Fibroblast of the aortic adventitia (primary cell): ENCODE measurements around the gene DENND1A. TPM values are rescaled to one million over a fixed set of nuclear protein-coding genes. Genes with fewer than 3 reads are reported as not detected.

Experiments
- DNase-seq: peaks from one replicate; pipeline ENCODE4 v3.0.0-alpha.2; 2010; ENCODE audit warnings: low read depth
- H3K4me3 ChIP-seq: 2 replicates; pipeline ENCODE4 v1.5.1; 2011; ENCODE audit warnings: low read depth, mild to moderate bottlenecking, control low read depth, low read length, moderate library complexity
- total RNA-seq: library from RNA; depleted of rRNA; stranded (reverse); fragments of >200 nt; gene quantifications from 2 replicates; pipeline ENCODE4 v1.2.3, GENCODE V29; 2012; ENCODE audit warnings: low replicate concordance
- TF ChIP-seq, protein P1 (sequence below): IDR thresholded peaks from 2 replicates; pipeline ENCODE4 v1.5.1; 2011; ENCODE audit warnings: mild to moderate bottlenecking, low read length, control low read depth, inconsistent platforms; ENCODE audit not compliant: insufficient read depth

The DENND1A gene
- total RNA-seq, 1 donor, result 27.7 TPM

GRCh38 chr9:123957168-123957721, 27.3 kb upstream of the DENND1A start:
- DNase-seq, result no peak
- no peak overlapping the region for H3K4me3 ChIP-seq
- TF ChIP-seq, protein P1, sequence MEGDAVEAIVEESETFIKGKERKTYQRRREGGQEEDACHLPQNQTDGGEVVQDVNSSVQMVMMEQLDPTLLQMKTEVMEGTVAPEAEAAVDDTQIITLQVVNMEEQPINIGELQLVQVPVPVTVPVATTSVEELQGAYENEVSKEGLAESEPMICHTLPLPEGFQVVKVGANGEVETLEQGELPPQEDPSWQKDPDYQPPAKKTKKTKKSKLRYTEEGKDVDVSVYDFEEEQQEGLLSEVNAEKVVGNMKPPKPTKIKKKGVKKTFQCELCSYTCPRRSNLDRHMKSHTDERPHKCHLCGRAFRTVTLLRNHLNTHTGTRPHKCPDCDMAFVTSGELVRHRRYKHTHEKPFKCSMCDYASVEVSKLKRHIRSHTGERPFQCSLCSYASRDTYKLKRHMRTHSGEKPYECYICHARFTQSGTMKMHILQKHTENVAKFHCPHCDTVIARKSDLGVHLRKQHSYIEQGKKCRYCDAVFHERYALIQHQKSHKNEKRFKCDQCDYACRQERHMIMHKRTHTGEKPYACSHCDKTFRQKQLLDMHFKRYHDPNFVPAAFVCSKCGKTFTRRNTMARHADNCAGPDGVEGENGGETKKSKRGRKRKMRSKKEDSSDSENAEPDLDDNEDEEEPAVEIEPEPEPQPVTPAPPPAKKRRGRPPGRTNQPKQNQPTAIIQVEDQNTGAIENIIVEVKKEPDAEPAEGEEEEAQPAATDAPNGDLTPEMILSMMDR, result no peak

DNA sequence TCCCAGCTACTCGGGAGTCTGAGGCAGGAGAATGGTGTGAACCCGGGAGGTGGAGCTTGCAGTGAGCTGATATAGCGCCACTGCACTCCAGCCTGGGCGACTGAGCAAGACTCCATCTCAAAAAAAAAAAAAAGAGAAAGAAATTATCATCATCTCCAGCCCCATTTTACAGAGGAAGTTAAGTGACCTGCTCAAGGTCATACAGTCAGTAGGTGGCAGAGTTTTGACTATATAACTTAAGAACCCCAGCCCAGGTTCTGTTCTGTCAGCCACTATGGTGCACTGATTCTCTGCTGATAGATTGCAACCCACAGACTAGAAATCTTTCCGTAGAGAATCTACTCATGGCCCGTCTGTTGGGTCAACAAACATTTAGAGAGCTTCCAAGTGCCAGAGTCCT, 25.7 kb upstream of the DENND1A start:
- TF ChIP-seq, protein P1, result no peak
- H3K4me3 ChIP-seq, result no peak overlapping the region
- DNase-seq, result no peak

DNA sequence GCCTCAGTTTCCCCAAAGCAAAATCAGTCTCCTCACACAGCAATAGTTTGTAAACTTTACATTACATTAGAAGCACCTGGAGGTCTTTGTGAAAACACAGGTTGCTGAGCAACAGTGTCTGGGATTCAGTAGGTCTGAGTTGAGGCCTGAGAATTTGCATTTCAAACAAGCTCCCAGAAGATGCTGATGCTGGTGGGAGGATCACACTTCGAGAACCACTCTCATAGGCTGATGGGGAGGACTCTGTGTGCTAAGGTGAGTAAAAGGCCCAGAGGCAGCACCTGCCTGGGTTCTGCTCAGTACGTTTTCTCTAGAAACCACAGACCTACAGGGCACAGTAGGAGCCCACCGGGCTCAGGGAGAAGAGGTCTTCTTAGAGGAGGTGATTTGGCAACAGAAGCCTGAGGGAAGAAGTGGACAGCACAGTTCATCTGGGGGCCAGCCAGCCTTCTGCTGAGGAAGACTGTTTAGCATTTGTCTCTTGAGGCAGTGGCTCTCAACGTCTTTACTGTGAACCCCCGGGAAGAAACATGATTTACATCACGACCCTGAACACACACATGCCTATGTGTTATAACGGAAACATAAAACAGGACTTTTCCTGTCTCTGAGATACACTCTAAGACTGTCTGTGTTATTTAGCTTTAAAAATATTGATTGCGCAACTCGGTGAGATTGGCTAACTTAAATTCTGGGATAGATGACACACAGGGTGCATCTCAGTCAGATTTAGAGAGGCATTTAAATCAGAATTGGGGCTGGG, 24.8 kb upstream of the DENND1A start:
- peak; percentile 44 for DNase-seq
- no peak overlapping the region for H3K4me3 ChIP-seq
- TF ChIP-seq, protein P1, result no peak

- TF ChIP-seq, protein P1, result no peak
- DNase-seq, result no peak
- no peak overlapping the region for H3K4me3 ChIP-seq
Observed at GRCh38 chr9:123952641-123953495, 22.9 kb upstream of the DENND1A start.

GRCh38 chr9:123948286-123948685, 18.4 kb upstream of the DENND1A start:
- H3K4me3 ChIP-seq, result no peak overlapping the region
- TF ChIP-seq, protein P1, result no peak
- DNase-seq, result no peak

DNA sequence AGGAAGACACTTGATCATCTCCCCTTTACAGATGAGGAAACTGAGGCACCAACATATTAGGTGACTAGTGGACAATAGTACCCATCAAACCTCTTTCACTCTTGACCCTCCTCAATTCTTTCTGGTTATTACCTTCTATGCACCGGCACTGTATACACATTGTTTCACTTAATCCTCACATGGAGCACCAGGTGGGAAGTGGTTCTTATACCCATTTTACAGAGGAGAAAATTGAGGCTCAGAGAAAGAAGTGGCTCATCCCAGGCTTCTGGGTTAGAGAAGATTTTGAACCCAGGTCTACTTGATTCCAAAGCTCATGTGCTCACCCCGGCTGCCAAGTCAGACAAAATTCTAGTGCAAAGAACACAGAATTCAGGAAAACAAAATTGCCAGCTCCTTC, 17.4 kb upstream of the DENND1A start:
- TF ChIP-seq, protein P1, result no peak
- H3K4me3 ChIP-seq, result no peak overlapping the region
- DNase-seq, result no peak
